ENCODE data around the gene GOLGB1. TPM values are rescaled to one million over a fixed set of nuclear protein-coding genes. Genes with fewer than 3 reads are reported as not detected.

GOLGB1 gene
- total RNA-seq, 1 donor from 2014 or later, result 111 TPM

- no peak for DNase-seq (ENCODE audit: low read depth)
Measured at GRCh38 chr3:121681792-121682191, 67.7 kb downstream of the GOLGB1 start.

GRCh38 chr3:121677141-121677540 lies 72.4 kb downstream of the GOLGB1 start:
- no peak for DNase-seq (ENCODE audit: low read depth)

GRCh38 chr3:121670676-121671075 lies 78.9 kb downstream of the GOLGB1 start:
- no peak for DNase-seq (ENCODE audit: low read depth)

- DNase-seq (ENCODE audit: low read depth), result no peak
Measured at GRCh38 chr3:121667333-121667732, 82.2 kb downstream of the GOLGB1 start.

GRCh38 chr3:121665488-121665887 lies 84.1 kb downstream of the GOLGB1 start:
- no peak for DNase-seq (ENCODE audit: low read depth)

- DNase-seq (ENCODE audit: low read depth), result no peak
Measured at GRCh38 chr3:121663171-121663847, 86.2 kb downstream of the GOLGB1 start.

- no peak for DNase-seq (ENCODE audit: low read depth)
Measured at GRCh38 chr3:121662742-121663141, 86.8 kb downstream of the GOLGB1 start.

- no peak for DNase-seq (ENCODE audit: low read depth)
Measured at GRCh38 chr3:121661376-121661775, 88.2 kb downstream of the GOLGB1 start.

GRCh38 chr3:121660356-121661171 lies 89.0 kb downstream of the GOLGB1 start, which contains the start of gene HCLS1:
TSS of gene HCLS1 (minus strand) at chr3:121660903. CDS start at chr3:121658347, 2,556 bp downstream.
- no peak for DNase-seq (ENCODE audit: low read depth)

- no peak for DNase-seq (ENCODE audit: low read depth)
Measured at GRCh38 chr3:121659586-121659985, 90.0 kb downstream of the GOLGB1 start.

- DNase-seq (ENCODE audit: low read depth), result no peak
Measured at GRCh38 chr3:121658716-121659435, 90.7 kb downstream of the GOLGB1 start.

GRCh38 chr3:121654493-121655385 lies 94.8 kb downstream of the GOLGB1 start:
- DNase-seq (ENCODE audit: low read depth), result no peak

- DNase-seq (ENCODE audit: low read depth), result peak; percentile 33
Measured at GRCh38 chr3:121651684-121652083, 97.9 kb downstream of the GOLGB1 start.

GRCh38 chr3:121649645-121650044 lies 99.9 kb downstream of the GOLGB1 start:
- peak; percentile 34 for DNase-seq (ENCODE audit: low read depth)

GRCh38 chr3:121648219-121648958 lies 101.2 kb downstream of the GOLGB1 start:
- no peak for DNase-seq (ENCODE audit: low read depth)

GRCh38 chr3:121645054-121645453 lies 104.5 kb downstream of the GOLGB1 start:
- DNase-seq (ENCODE audit: low read depth), result no peak

GRCh38 chr3:121642601-121643314 lies 106.8 kb downstream of the GOLGB1 start:
- DNase-seq (ENCODE audit: low read depth), result no peak

GRCh38 chr3:121641127-121641526 lies 108.4 kb downstream of the GOLGB1 start:
- DNase-seq (ENCODE audit: low read depth), result no peak

- no peak for DNase-seq (ENCODE audit: low read depth)
Measured at GRCh38 chr3:121637922-121638321, 111.6 kb downstream of the GOLGB1 start.

- DNase-seq (ENCODE audit: low read depth), result no peak
Measured at GRCh38 chr3:121630355-121630754, 119.2 kb downstream of the GOLGB1 start.
